Measurements from ENCODE around the gene SPATA21. TPM values are rescaled to one million over a fixed set of nuclear protein-coding genes. Genes with fewer than 3 reads are reported as not detected.
"Not testable (repeated sequence)": the region's sequence is repeated elsewhere in the genome, so short reads cannot be mapped to it uniquely, and the experiment has no call there.

The SPATA21 gene
- total and polyA plus RNA-seq, 12 donors: 0.13 to 3.1 (median 0.16) TPM; not detected in 8

DNA sequence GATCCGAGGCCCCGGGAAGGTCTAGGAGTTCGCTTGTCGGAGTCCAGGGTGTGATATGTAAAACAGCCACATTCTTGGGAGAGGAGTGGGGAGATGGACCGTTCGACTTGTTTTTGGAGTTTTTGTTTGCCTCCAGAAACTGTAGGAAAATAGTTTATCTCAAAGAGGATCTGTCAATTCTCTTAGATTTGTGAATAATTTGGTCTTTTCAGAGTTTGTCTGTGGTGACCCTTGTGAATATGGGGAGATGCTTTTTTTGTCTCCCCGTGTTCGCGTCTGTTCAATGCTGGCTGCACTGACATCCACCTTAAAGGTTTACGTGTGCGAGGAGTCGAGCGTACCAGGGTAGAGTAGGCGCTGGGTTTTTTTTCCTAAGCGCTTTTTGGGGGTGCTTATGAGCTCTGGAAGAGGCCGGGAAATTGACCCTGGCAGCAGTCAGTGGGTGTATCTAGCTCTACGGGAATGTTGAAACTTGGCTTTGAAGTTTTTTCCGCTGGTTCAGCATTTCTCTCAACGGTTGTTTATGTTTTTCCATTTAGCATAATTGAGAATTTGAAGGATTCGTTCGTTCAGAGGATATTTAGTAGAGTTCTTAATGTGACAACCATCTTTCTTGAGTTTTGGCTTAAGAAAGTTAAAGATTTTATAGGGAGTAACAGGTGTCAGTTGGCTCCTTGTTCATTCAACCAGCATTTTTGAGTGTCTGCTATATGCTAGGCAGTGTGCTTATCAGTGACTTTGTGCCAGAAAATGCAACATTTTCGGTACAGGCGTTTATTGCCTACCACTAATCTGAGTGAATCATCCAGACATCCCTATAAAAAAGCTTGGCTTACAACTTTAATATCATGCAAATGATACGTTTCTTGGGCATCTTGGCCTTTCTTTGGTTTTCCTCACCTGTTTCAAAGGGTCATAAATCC lies 69.0 kb downstream of the SPATA21 start:
- peak in 1 of 2 donors; percentile 39 for TF ChIP-seq POLR2A (IDR thresholded peaks at IDR 0.05)
- TF ChIP-seq, protein P1, sequence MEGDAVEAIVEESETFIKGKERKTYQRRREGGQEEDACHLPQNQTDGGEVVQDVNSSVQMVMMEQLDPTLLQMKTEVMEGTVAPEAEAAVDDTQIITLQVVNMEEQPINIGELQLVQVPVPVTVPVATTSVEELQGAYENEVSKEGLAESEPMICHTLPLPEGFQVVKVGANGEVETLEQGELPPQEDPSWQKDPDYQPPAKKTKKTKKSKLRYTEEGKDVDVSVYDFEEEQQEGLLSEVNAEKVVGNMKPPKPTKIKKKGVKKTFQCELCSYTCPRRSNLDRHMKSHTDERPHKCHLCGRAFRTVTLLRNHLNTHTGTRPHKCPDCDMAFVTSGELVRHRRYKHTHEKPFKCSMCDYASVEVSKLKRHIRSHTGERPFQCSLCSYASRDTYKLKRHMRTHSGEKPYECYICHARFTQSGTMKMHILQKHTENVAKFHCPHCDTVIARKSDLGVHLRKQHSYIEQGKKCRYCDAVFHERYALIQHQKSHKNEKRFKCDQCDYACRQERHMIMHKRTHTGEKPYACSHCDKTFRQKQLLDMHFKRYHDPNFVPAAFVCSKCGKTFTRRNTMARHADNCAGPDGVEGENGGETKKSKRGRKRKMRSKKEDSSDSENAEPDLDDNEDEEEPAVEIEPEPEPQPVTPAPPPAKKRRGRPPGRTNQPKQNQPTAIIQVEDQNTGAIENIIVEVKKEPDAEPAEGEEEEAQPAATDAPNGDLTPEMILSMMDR (IDR thresholded peaks at IDR 0.05): no peak
- no peaks in the 10 kb centered on the region for H3K36me3 ChIP-seq (replicated peaks in 1 of 2)
- WGBS, 4 donors: 1 to 3% (median 2%) methylated on average over 22 to 24 of the region's 24 CpGs
- intact Hi-C loops (cut with DNase I): no loop called here
- H3K9me3 ChIP-seq (replicated peaks in 1 of 3): no peaks in the 10 kb centered on the region
- DNase-seq: peak in 2 of 7 donors; percentile 27 to 41
- peak overlapping the region in 3 of 4 donors; percentile 67 to 91 (median 74) for H3K4me3 ChIP-seq
- no peaks in the 10 kb centered on the region for H3K27me3 ChIP-seq
- H3K27ac ChIP-seq: peak overlapping the region; percentile 91 to 99 (median 96)
- H3K4me1 ChIP-seq (replicated peaks in 1 of 2): peaks cover 13 to 66% of the 10 kb centered on the region in 2 donors

DNA sequence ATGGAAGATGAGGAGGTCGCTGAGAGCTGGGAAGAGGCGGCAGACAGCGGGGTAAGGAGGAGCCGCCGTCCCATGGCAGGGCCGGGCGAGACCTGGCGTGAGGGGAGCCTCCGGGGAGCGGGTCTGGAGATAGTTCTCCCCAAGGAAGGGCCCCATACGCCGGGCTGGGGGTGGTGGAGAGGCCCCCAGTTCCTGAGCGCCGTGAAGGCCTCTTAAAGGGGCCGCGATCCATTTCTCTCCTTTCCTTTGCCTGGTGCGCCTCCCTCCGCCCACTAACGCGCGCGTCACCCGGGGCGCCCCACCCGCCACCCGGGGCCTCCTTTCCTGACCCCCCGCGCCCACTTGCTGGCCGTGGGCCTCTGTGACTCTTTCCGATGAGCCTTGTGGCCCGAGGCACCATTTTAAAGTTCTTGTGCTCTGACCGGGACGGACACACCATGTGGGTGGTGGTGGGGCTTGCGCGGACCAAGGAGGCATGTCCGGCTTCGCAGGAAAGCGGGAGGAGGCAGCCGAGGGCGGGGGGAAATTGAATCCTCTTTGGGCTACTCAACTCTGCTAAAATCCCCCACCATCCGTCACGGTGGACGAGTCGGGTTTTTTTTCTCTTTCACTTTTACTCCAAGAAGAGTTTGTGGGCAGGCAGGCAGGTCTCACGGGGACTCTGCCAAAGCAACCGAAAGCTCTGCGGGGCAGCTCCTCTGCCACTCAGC lies 69.8 kb downstream of the SPATA21 start:
- H3K27ac ChIP-seq: peak overlapping the region; percentile 91 to 99 (median 96)
- peak overlapping the region; percentile 13 to 91 (median 70) for H3K4me3 ChIP-seq
- H3K27me3 ChIP-seq: no peaks in the 10 kb centered on the region
- peak; percentile 78 to 82 for TF ChIP-seq POLR2A (IDR thresholded peaks at IDR 0.05)
- TF ChIP-seq, protein P1 (IDR thresholded peaks at IDR 0.05): peak in 1 of 6 experiments; percentile 13
- no peaks in the 10 kb centered on the region for H3K36me3 ChIP-seq (replicated peaks in 1 of 2)
- 0 to 1% (median 0%) methylated on average over 21 to 47 of the region's 47 CpGs for WGBS, 4 donors
- intact Hi-C loops (cut with DNase I): no loop called here
- DNase-seq: peak; percentile 81 to 90 (median 87)
- H3K9me3 ChIP-seq (replicated peaks in 1 of 3): no peaks in the 10 kb centered on the region
- H3K4me1 ChIP-seq (replicated peaks in 1 of 2): peaks cover 13 to 59% of the 10 kb centered on the region in 2 donors

DNA sequence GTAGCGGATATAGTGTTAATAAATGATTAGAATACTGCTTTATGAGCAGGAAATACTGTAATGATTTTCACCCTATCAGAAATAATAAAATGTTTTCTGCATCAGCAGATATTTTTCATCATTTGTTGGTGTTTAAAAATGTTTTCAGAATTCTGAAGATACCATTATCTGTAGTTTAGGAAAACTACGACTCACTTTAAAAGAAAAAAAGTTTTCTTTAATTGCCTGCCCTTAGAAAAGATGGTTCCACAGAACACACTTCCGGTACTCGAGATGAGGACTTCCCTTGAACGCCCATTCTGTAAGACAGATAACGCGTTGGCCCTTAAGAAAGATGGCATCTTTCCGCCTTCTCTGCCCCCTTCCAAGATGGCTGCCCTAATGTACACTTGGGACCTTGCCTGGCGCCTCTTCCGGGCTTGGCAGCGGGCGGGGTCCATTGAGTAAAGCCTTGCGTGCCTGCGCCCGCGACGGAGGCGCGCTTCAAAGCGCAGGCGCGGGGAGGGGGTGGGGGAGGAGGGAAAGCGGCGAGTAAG lies 70.4 kb downstream of the SPATA21 start, which contains the start of gene SZRD1:
SZRD1 (plus strand) TSS at position 521 of the 536 bp plus-strand sequence. CDS start 16 bp downstream, outside the sequence.
- intact Hi-C loops (cut with DNase I): no loop called here
- Histone ChIP-seq H3K27me3 (no peaks in the 10 kb centered on the region), H3K4me1 (replicated peaks in 1 of 2) (peaks cover 13 to 53% of the 10 kb centered on the region in 2 donors), H3K9me3 (replicated peaks in 1 of 3) (no peaks in the 10 kb centered on the region), H3K4me3 (peak within 1 kb of the TSS; percentile 13 to 91 (median 70)), H3K27ac (peak within 1 kb of the TSS; percentile 91 to 99 (median 96)), H3K36me3 (replicated peaks in 1 of 2) (no peaks in the 10 kb centered on the region)
- TF ChIP-seq, protein P1 (IDR thresholded peaks at IDR 0.05): no peak
- no peak for TF ChIP-seq POLR2A (IDR thresholded peaks at IDR 0.05)
- peak; percentile 96 to 99 (median 97) for DNase-seq
- WGBS, 4 donors: 2 to 5% (median 2%) methylated on average over 13 to 24 of the region's 24 CpGs

DNA sequence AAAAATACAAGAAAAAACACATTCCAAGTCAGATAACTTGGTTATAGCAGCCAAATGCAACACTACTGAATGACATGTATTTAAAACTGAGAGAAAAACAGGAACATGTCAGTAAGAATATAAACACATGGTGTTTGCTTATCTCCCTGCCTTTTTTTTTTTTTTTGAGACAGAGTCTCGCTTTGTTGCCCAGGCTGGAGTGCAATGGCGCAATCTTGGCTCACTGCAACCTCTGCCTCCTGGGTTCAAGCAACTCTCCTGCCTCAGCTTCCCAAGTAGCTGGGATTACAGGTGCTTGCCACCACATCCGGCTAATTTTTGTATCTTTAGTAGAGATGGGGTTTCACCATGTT lies 72.1 kb downstream of the SPATA21 start:
- DNase-seq; H3K4me3 ChIP-seq; H3K9me3 ChIP-seq (replicated peaks in 1 of 3); intact Hi-C loops (cut with DNase I); H3K36me3 ChIP-seq (replicated peaks in 1 of 2); H3K27me3 ChIP-seq: not testable (repeated sequence)
- Histone ChIP-seq H3K27ac (peak overlapping the region in 3 of 5 donors; percentile 4 to 98 (median 57)), H3K4me1 (replicated peaks in 1 of 2) (peaks cover 13 to 42% of the 10 kb centered on the region in 2 donors)
- WGBS, 4 donors: 30 to 43% (median 35%) methylated on average over 3 of the region's 3 CpGs
